GM04503 (cell line): ENCODE data around the gene F7.
"Not testable (repeated sequence)": the region's sequence is repeated elsewhere in the genome, so short reads cannot be mapped to it uniquely, and the experiment has no call there.

Experiments
- DNase-seq: peaks from one replicate; pipeline ENCODE4 v3.0.0-alpha.2; 2012; ENCODE audit warnings: low read depth

The F7 gene

DNA sequence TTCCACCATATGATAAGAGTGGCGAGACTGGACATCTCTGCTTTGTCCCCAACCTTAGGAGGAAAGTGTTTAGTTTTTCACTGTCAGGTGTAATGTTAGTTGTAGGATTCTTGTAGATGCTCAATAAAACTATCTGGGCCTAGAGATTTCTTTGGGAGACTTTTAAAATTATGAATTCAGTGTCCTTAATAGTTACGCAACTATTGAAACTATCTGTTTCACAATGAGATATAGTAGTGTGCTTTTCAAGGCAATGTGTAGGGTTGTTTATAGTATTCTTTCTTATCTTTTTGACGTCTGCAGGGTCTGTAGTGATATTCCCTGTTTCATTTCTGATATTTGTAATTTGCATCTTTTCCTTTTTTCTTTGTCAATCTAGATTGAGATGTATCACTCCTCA lies 33.2 kb upstream of the F7 start:
- DNase-seq: no peak

DNA sequence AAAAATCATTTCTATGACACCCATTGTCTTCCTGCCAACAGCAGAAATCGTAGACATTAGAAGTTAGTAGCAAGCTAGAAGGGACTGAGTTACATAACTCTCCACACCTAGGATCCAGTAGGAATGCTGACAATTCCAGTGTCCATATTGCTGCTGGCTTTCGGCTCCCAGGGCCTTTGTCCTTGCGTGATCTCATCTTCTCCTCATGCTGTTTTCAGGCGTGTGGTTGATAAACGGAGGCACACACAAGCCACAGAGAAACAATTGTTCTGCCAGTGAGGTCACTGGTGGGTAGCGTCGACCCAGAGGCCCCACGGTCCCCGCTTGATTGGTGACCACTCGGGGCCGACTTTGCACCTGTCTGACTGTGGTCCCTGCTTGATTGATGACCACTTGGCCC lies 31.6 kb upstream of the F7 start:
- no peak for DNase-seq

DNA sequence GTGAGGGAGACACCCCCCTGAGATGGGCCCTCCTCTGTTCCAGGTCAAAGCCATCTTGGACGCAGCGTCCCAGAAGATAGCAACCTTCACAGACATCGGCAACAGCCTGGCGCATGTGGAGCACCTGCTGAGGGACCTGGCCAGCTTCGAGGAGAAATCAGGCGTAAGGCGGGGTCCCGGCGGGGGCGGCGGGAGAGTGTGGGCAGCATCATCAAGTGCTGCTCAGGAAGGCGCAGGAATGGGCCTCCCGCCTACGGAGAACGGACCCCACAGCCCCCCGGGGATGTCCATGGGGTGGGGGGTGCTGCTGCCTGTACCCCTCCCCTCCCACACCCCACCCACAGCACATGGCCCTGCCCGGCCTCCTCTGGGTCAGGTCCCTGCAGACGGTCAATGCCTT lies 31.2 kb upstream of the F7 start:
- no peak for DNase-seq

DNA sequence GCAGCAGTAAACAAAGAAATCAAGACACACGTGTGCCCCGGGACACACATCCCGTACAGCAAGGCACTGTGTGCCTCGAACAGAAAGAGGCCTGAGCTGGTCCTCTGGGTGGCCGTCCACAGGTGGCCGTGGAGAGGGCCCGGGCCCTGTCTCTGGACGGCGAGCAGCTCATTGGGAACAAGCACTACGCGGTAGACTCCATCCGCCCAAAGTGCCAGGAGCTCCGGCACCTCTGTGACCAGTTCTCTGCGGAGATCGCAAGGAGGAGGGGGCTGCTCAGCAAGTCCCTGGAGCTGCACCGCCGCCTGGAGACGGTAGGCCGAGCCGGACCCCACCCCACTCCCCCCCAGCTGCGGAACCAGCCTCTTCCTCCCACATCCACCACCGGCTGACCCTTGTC lies 30.7 kb upstream of the F7 start:
- DNase-seq: no peak

DNA sequence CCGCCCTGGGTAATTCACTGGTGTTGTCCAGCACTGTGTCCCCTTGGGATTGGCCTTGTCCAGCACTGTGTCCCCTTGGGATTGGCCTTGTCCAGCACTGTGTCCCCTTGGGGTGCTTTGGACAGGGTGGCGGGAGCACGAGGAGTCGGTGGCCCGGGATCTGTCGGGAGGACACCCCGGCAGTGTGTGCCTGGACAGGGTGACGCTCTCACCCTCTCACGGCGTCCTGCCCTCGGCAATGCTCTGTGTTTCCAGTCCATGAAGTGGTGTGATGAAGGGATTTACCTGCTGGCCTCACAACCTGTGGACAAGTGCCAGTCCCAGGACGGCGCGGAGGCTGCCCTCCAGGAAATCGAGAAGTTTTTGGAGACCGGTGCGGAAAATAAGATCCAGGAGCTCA lies 29.9 kb upstream of the F7 start:
- DNase-seq: no peak

DNA sequence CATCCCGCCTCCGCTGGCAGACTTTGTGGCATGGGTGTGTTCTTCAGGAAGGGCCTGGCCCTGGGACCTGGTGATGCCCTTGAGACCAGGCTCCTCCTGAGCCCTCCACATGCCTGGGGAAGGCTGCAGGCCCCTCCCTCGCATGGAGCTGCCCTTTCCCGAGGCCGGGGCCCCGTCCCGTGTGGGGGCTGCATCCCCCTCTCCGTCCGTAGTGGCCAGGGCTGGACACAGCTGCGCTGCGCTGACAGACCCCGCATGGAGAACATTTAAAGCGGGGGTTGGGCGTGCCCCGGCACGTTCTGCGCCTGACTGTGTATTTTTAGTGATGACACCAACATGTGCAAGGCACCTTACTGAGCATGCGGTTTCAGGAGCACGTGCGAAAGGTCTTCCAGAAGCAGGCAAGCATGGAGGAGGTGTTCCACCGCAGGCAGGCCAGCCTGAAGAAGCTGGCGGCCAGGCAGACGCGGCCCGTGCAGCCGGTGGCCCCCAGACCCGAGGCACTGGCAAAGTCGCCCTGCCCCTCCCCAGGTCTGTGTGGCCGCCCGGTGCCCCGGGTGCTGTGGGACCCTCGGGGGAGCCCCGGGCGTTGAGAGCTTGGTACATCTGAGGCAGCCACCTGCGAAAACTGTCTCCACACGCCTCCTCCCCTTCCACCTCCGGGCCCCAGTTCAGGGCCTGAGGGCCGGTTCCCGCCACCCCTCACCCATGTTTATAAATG lies 28.8 kb upstream of the F7 start:
- DNase-seq: no peak

DNA sequence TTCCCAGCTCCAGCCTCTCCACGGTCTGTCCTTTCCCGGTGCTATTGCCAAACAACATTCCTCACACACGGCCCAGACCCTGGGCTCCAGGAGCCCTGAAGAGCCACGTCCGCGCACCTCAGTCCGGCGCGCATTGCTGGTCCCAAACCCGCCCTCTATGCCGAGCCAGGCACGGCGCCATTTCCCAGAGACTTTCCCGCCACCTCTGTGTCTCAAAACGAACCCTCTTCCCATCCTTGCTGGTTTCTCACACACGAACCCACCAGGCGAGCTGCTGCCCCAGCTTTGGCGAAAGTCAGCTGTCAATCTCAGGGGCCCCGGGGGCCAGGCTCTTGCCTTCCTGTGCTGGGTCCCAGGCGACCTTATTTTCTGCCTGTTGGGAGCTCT lies 28.0 kb upstream of the F7 start:
- no peak for DNase-seq

DNA sequence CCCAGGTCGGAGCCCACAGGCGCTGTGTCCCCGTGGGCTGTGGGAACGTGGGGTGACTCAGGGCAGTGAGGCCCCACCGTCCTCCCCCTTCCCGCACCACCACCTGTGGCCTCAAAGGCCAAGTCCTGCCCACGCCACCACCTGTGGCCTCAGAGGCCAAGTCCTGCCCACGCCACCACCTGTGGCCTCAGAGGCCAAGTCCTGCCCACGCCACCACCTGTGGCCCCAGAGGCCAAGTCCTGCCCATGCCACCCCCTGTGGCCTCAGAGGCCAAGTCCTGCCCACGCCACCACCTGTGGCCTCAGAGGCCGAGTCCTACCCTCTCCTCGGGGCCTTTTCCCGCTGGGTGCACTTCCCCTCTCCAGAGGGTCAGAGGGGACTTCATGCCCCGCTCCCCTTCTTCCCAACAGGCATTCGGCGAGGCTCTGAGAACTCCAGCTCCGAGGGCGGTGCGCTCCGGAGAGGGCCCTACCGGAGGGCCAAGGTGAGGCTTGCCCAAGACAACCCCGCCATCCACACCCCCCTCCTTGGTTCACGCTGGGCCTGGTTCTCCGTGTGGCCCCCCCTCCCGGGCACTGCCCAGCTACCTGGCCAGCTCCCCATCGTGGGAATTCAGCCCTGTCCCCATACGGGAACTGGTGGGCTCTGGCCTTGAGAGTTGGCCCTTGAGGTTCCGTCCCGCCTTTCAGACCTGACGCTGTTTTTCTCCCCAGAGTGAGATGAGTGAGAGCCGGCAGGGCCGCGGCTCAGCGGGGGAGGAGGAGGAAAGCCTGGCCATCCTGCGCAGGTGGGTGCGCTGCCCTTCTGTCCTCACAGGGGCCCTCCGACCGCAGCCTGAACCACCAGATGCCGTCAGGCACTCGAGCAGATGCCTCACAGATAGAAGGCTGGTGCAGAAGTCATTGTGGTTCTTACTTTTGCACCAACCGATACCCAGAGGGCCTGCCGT lies 27.4 kb upstream of the F7 start:
- no peak for DNase-seq

DNA sequence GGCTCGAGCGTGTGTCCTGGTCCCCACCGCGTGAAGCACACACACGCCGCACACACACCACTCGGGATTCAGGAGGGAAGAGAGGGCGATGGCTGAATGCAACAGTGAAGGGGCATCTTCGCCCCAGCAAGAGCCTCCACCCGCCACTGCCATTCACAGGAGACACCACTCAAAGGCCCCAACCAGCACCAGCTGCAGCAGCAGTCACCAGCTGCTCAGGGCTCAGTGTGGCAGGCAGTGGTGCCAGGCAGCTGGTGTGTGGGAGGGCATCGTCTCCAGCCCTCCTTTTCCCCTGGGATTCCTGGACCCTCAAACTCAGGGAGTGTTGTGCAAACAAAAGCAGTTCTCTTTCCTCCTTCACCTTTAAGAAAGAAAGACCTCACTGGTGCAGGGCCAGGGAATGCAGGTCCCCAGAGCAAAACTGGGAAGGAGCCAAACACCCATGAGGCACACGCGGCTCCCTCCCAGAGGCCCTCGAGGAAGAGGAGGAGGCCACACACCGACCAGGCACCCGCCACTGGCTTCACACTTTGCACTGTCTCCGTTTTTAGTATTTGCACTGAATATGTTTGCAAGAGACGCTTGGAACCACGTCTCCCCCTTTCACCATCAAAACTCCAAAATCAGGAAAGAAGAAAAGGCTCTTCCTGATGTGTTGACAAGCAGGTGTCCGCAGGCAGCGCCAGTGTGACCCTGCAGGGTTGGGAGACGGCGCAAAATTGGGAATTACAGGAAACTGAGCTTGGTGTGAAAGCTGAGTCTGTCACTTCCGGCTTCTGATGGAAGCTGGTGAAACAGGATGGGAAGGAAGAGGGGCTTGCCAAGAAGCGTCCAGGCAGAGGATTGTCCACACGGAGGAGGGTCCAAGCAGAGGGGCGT lies 26.4 kb upstream of the F7 start:
- DNase-seq: no peak

DNA sequence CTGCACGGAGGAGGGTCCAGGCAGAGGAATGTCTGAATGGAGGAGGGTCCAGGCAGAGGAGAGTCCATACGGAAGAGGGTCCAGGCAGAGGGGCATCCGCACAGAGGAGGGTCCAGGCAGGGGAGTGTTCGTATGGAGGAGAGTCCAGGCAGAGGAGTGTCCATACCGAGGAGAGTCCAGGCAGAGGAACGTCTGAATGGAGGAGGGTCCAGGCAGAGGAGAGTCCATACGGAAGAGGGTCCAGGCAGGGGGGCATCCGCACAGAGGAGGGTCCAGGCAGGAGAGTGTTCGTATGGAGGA lies 25.9 kb upstream of the F7 start:
- not testable (repeated sequence) for DNase-seq

DNA sequence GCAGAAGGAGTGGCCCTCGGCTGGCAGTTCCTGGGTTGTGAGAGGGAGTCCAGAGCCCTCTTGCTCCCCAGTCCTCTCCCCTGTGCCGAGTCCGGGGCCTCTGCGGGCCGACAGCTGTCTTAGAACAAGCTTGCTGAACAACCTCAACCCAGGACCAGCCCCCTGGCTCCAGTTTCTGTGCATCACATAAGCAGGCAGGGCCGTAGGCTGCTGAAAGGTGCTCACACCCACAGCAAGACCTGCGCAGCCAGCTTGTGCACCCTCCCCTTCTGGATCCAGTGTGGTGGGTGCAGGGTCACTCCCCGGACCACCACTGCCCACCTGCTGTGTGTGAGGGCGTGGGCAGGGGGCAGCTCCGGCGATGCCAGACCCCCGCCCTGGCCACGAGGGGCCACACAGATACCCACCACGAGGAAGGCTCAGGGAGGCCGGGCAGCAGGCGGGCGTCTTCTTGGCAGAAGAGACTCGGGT lies 25.2 kb upstream of the F7 start:
- no peak for DNase-seq

DNA sequence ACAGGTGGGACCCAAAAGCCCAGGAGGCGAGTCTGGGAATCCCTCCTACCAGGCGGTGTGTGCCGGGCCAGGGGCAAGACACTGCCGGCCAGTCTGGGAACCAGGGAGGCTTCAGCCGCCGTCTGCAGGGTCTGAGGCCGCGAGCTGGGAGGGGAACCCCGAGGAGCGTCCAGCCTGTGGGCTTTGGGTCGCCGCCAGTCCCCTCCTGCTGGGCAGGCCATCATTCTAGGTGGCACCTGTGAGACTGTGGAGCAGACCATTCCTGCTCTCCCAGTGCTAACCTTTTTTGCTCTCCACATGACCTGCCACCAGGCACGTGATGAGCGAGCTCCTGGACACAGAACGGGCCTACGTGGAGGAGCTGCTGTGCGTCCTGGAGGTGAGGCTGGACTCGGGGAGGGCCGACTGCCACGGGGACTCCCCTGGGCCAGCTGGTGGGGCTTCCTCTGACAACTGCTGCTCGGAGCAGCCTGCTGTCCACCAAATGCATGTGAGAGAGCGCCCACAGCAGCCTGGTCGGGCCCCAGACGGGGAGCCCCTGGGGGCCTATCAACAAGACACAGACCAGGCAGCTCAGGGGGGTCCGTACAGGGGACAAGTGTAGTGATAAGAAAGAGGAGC lies 24.6 kb upstream of the F7 start:
- DNase-seq: no peak

DNA sequence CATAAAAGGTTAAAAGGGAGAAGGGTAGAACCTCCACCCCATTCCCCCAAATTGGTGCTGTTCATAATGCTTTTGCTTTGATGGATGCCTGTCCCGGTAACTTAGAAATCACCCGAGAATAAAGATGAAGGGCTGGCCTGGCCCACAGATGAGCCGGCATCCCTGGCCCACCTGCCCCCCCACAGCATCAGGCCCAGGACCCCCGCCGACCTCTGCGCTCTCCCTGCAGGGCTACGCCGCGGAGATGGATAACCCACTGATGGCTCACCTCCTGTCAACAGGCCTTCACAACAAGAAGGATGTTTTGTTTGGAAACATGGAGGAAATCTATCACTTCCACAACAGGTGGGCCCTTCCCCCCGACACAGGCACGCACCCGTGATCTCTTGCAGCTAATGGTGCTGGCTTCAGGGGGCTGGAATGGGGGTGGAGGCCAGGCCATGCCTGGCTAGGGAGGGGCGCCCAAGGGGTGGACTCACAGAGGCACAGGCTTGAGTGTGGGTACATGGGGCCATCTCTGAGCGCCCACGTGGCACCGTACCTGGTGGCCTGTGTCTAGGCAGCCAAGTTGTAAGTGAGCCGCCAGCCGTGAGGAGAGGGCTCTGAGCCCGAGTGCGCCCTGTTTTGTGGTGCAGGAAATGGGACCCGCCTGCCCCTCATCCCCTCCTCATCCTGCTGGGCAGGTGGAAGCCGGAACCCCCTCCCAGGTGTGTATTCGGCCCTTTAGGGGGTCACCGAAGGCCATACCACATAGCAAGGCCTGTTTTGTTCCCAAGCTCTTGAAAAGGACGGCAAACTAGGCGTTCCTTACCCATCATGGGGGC lies 23.2 kb upstream of the F7 start:
- DNase-seq: no peak

DNA sequence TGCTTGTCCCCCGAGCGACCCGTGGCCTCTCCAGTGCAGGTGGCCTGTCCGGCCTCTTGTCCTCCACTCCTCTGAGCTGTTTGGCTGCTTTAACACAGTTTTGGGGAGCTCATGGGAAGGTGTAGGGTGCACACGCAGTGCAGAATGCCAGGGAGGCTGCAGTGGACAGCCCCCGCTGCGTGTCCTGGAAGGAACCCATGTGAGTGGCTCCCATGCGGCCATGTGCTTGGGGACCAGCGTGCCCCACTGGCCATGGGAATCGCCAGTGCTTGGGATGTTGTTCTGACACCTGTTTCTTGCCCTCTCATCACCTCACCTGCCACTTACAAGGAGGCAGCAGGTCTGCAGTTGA lies 22.6 kb upstream of the F7 start:
- no peak for DNase-seq

DNA sequence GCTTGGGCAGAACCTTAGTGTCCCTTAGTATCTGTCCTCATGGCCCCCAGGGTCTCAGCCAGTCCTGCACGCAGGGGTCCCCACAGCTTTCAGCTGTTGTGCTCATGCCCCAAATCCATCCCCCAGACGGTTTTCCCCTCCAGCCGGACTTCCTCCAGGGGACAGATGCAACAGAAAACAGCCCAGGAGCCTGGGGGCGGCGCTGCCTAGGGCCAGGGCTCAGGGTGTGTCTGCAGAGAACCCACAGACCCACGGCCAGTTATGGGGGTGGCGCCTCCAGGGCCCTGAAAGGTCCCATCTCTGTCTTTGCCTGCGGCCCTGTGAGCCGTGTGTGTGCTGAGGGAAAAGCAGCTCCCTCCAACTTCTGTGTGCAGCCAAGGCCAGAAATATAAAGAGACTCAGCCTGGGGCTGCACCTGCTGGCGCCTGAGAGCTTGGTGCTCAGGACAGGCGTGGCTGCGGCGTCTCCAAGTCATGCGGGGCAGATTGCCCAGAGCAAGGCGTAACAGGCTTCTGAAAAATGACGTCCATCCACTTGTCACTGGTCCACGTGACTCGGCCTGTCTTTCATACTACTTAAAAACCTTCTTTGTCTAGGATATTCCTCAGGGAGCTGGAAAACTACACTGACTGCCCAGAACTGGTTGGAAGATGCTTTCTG lies 22.1 kb upstream of the F7 start:
- no peak for DNase-seq

DNA sequence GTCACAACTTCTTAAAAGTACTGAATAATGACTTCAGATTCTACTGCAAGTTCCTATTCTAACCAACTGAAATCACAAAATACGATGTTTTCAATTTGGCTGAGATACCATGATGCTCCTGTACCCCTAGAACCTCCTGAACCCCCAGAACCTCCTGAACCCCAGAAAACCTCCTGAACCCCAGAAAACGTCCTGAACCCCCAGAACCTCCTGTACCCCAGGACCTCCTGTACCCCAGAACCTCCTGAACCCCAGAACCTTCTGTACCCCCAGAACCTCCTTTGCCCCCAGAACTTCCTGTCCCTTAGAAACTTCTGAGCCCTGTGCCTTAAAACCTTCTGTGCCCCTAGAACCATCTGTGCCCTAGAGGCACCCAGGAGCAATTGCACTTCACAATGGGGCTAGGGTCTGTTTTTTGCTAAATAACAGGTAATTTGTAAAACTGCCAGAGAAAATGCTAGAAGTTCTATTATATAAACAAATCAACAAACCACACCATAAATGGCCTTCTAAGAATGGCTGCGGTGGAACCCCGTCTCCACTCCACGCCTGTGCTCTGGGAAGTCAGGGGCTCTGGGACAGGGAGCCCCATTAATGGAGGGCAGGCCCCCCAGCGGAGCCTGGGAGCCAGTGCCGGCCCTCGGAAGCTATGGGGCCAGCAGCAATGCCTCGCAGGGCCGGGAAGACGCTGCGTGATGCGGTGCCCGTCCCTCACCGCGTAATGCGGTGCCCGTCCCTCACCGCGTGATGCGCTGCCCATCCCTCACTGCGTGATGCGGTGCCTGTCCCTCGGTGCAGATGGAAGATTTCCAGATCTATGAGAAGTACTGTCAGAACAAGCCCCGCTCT lies 21.3 kb upstream of the F7 start:
- no peak for DNase-seq

DNA sequence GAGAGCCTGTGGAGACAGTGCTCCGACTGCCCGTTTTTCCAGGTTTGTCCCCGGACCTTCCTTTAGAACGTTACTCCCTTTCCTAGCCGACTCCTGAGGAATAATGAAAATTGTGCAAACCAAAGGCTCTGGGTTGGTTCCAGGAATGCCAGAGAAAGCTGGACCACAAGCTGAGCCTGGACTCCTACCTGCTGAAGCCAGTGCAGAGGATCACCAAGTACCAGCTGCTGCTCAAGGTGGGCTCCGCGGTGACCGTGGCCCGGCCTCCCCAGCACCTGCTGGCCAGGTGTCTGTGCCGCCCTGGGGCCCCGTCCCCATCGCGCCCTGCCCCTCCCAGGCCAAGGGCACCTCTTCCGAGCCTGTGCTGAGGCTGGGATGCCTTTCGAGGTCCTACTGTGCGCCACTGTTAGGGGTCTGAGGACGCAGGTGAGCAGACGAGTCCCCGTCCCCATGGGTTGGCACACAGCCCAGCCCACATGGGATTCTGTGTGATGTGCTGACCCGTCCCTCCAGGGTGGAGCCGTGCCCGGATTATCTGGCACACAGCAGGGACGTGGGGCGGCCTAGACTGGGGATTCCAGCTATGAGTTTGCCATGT lies 20.5 kb upstream of the F7 start:
- no peak for DNase-seq

DNA sequence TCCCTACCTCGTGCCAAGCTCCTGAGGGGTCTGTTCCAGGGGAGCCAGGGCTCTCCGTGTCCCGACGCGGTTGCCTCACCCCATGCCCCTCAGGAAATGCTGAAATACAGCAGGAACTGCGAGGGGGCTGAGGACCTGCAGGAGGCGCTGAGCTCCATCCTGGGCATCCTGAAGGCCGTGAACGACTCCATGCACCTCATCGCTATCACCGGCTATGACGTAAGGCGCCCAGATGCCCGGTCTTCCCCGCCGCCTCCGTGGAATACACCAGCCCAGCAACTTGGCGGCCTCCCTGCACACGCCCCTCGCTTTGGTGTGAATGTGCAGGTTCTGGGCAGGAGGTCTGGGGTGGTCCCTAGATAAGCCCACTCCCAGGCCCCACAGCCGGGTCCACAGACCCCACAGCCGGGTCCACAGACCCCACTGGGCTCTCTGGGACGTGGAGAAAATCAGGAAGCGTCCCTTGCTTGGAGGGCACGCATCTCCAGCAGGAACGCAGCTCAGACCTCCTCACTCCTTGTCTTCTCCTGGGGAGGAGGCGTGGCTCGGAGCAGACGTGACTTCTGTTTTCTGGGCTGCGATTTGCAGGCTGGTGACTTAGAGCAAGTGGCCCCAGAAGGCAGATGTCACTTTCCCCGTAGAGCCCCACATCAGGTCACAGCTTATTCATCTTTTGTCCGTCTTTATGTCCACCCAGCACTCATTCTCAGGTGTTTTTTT lies 19.4 kb upstream of the F7 start:
- DNase-seq: no peak
